ENCODE data around the gene DENND1A.
A peak's percentile ranks its signal among the peaks of the same experiment; 100 is the strongest.
"Not testable (repeated sequence)": the region's sequence is repeated elsewhere in the genome, so short reads cannot be mapped to it uniquely, and the experiment has no call there.

The DENND1A gene

GRCh38 chr9:123335193-123335985, 594.5 kb downstream of the DENND1A start:
- no peaks in the 10 kb centered on the region for H3K9me3 ChIP-seq (ENCODE audit: insufficient read depth, low read length)
- no peak overlapping the region for H3K4me3 ChIP-seq (ENCODE audit: insufficient read length, low read depth)
- no peaks in the 10 kb centered on the region for H3K27me3 ChIP-seq (ENCODE audit: insufficient read depth, insufficient read length)
- peak; percentile 62 for DNase-seq (ENCODE audit: low read depth, low spot score)
- no peak for TF ChIP-seq YY1 (IDR thresholded peaks at IDR 0.05; ENCODE audit: insufficient read depth, insufficient read length)
- no peak for TF ChIP-seq ZNF274 (IDR thresholded peaks at IDR 0.05; ENCODE audit: low read depth, low read length)
- TF ChIP-seq SUZ12 (IDR thresholded peaks at IDR 0.05; ENCODE audit: extremely low read depth, insufficient read depth, insufficient read length) = no peak
- peaks cover 15% of the 10 kb centered on the region for H3K4me1 ChIP-seq (ENCODE audit: insufficient read depth, insufficient read length)
- peak overlapping the region; percentile 33 for H3K9ac ChIP-seq (ENCODE audit: insufficient read length, low read depth)
- no peaks in the 10 kb centered on the region for H3K36me3 ChIP-seq (ENCODE audit: insufficient read depth, insufficient read length, low read length)

- H3K27me3 ChIP-seq (ENCODE audit: insufficient read depth, insufficient read length) = no peaks in the 10 kb centered on the region
- peaks cover 9% of the 10 kb centered on the region for H3K4me1 ChIP-seq (ENCODE audit: insufficient read depth, insufficient read length)
- H3K36me3 ChIP-seq (ENCODE audit: insufficient read depth, insufficient read length, low read length) = no peaks in the 10 kb centered on the region
- no peaks in the 10 kb centered on the region for H3K9me3 ChIP-seq (ENCODE audit: insufficient read depth, low read length)
- H3K4me3 ChIP-seq (ENCODE audit: insufficient read length, low read depth) = no peak overlapping the region
- no peak overlapping the region for H3K9ac ChIP-seq (ENCODE audit: insufficient read length, low read depth)
- no peak for DNase-seq (ENCODE audit: low read depth, low spot score)
- TF ChIP-seq ZNF274 (IDR thresholded peaks at IDR 0.05; ENCODE audit: low read depth, low read length) (no peak), SUZ12 (IDR thresholded peaks at IDR 0.05; ENCODE audit: extremely low read depth, insufficient read depth, insufficient read length) (no peak), YY1 (IDR thresholded peaks at IDR 0.05; ENCODE audit: insufficient read depth, insufficient read length) (no peak)
Measured at GRCh38 chr9:123334639-123335038, 595.3 kb downstream of the DENND1A start.

GRCh38 chr9:123333058-123333669, 596.8 kb downstream of the DENND1A start:
- not testable (repeated sequence) for H3K36me3 ChIP-seq (ENCODE audit: insufficient read depth, insufficient read length, low read length); H3K9me3 ChIP-seq (ENCODE audit: insufficient read depth, low read length); H3K4me3 ChIP-seq (ENCODE audit: insufficient read length, low read depth); H3K4me1 ChIP-seq (ENCODE audit: insufficient read depth, insufficient read length); DNase-seq (ENCODE audit: low read depth, low spot score); H3K9ac ChIP-seq (ENCODE audit: insufficient read length, low read depth); H3K27me3 ChIP-seq (ENCODE audit: insufficient read depth, insufficient read length)

- no peak for TF ChIP-seq YY1 (IDR thresholded peaks at IDR 0.05; ENCODE audit: insufficient read depth, insufficient read length)
- TF ChIP-seq SUZ12 (IDR thresholded peaks at IDR 0.05; ENCODE audit: extremely low read depth, insufficient read depth, insufficient read length) = no peak
- TF ChIP-seq ZNF274 (IDR thresholded peaks at IDR 0.05; ENCODE audit: low read depth, low read length) = no peak
- Histone ChIP-seq H3K9ac (ENCODE audit: insufficient read length, low read depth) (peak overlapping the region; percentile 33), H3K9me3 (ENCODE audit: insufficient read depth, low read length) (no peaks in the 10 kb centered on the region), H3K4me3 (ENCODE audit: insufficient read length, low read depth) (no peak overlapping the region), H3K36me3 (ENCODE audit: insufficient read depth, insufficient read length, low read length) (no peaks in the 10 kb centered on the region), H3K4me1 (ENCODE audit: insufficient read depth, insufficient read length) (peaks cover 3% of the 10 kb centered on the region), H3K27me3 (ENCODE audit: insufficient read depth, insufficient read length) (no peaks in the 10 kb centered on the region)
- DNase-seq (ENCODE audit: low read depth, low spot score) = no peak
Measured at GRCh38 chr9:123331346-123332060, 598.4 kb downstream of the DENND1A start.

All from NT2/D1 (cell line).